GM12878 (cell line): Measurements from ENCODE around the gene SORCS2.

ENCODE experiments used
- CBX5 ChIP-seq: sonication (generic); IDR thresholded peaks from 2 replicates; pipeline ENCODE4 v1.6.1; 2016; ENCODE audit warnings: low read depth, moderate library complexity, mild to moderate bottlenecking, inconsistent platforms
- CTCF ChIP-seq, 3 experiments: IDR thresholded peaks in 2 of 3; conservative IDR thresholded peaks in 1 of 3; 2 replicates each; pipeline ENCODE4 v1.5.1; 2011; ENCODE audit warnings: low read depth in 3 of 3, low read length in 3 of 3, mild to moderate bottlenecking in 3 of 3, control low read depth in 2 of 3, moderate library complexity in 2 of 3, inconsistent platforms in 1 of 3, mixed read lengths in 1 of 3; ENCODE audit not compliant: control insufficient read depth in 2 of 3, insufficient read depth in 1 of 3; ENCODE audit errors: extremely low read depth in 1 of 3
- ELK1 ChIP-seq: IDR thresholded peaks from 2 replicates; pipeline ENCODE4 v1.6.1; 2012; ENCODE audit warnings: low read depth, low read length, improper control_type of control experiment
- ESRRA ChIP-seq: IDR thresholded peaks from 2 replicates; pipeline ENCODE4 v1.6.1; 2012; ENCODE audit warnings: mild to moderate bottlenecking, low read length, improper control_type of control experiment
- EZH2 ChIP-seq: IDR thresholded peaks from 2 replicates; pipeline ENCODE4 v1.6.1; 2012; ENCODE audit warnings: low read depth, mild to moderate bottlenecking, control low read depth, inconsistent platforms, low read length, borderline replicate concordance; ENCODE audit not compliant: control insufficient read depth
- FOXM1 ChIP-seq: IDR thresholded peaks from 2 replicates; pipeline ENCODE4 v1.6.1; 2012; ENCODE audit warnings: low read depth, mild to moderate bottlenecking, inconsistent platforms, low read length, moderate library complexity
- GABPA ChIP-seq: IDR thresholded peaks from 2 replicates; pipeline ENCODE4 v1.6.1; 2014; ENCODE audit warnings: antibody characterized with exemption, low read depth, mild to moderate bottlenecking, inconsistent platforms
- IKZF1 ChIP-seq: fragments of 450-650 bp; conservative IDR thresholded peaks from 2 replicates; pipeline ENCODE4 v1.6.1; 2017; ENCODE audit warnings: antibody characterized with exemption, mild to moderate bottlenecking
- JUNB ChIP-seq: IDR thresholded peaks from 2 replicates; pipeline ENCODE4 v1.6.1; 2016; ENCODE audit warnings: antibody characterized with exemption, mild to moderate bottlenecking
- MAX ChIP-seq: IDR thresholded peaks from 2 replicates; pipeline ENCODE4 v1.6.1; 2012; ENCODE audit warnings: low read depth, low read length, improper control_type of control experiment
- POLR2AphosphoS2 ChIP-seq: IDR thresholded peaks from 2 replicates; pipeline ENCODE4 v1.6.1; 2011; ENCODE audit warnings: low read depth, mild to moderate bottlenecking, low read length, improper control_type of control experiment, moderate library complexity
- RELA ChIP-seq: fragments of 450-650 bp; IDR thresholded peaks from 2 replicates; pipeline ENCODE4 v1.8.0; 2014; ENCODE audit warnings: borderline replicate concordance; ENCODE audit not compliant: partially characterized antibody
- TCF7 ChIP-seq: IDR thresholded peaks from 2 replicates; pipeline ENCODE4 v1.6.1; 2014; ENCODE audit warnings: antibody characterized with exemption, borderline replicate concordance

GRCh38 chr4:7461230-7461629 is 268.9 kb downstream of the SORCS2 start:
- TF ChIP-seq CBX5, result no peak
- TF ChIP-seq EZH2, result no peak
- no peak for TF ChIP-seq ESRRA
- no peak for TF ChIP-seq IKZF1
- no peak for TF ChIP-seq CTCF (IDR thresholded peaks at IDR 0.05 in 2 of 3, conservative IDR thresholded peaks at IDR 0.05 in 1 of 3; ENCODE audit: control insufficient read depth in 2 of 3, extremely low read depth in 1 of 3, insufficient read depth in 1 of 3, low read depth in 3 of 3, low read length in 3 of 3)
- TF ChIP-seq GABPA, result no peak
- no peak for TF ChIP-seq JUNB
- no peak for TF ChIP-seq FOXM1
- TF ChIP-seq RELA, result no peak
- TF ChIP-seq TCF7, result no peak
- TF ChIP-seq MAX, result no peak
- no peak for TF ChIP-seq ELK1
- TF ChIP-seq POLR2AphosphoS2, result no peak
